ENCODE measurements around the gene AURKA.
A peak's percentile ranks its signal among the peaks of the same experiment; 100 is the strongest.
"Not testable (repeated sequence)": the region's sequence is repeated elsewhere in the genome, so short reads cannot be mapped to it uniquely, and the experiment has no call there.

The AURKA gene

DNA sequence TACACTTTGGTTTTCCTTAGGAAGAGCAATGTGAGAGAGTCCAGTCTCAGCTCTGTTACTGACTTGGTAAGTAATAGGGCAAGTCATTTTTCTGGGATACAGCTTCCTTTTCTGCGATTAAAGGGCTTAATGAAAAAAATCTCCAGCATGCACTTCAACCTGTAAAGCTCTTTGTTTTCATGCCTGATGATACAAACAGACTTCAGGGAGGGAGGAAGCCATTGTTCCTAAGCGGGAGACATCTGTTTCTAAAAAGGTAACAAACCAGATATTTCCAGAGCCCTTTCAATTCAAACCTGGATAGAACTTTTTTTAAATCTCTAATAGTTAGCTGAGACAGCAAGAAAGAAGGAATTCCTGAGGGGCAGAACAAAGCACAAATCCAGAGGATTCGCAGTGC is 14.9 kb upstream of the AURKA start:
- no peaks in the 10 kb centered on the region for H3K27me3 ChIP-seq (ENCODE audit: insufficient read depth, low read length, poor library complexity)
- no peak overlapping the region for H3K9ac ChIP-seq (ENCODE audit: low read depth, low read length)
- ATAC-seq (ENCODE audit: insufficient read depth, low read depth) (no peak), DNase-seq (no peak)
- H3K36me3 ChIP-seq (ENCODE audit: insufficient read depth, low read length): peaks cover 61% of the 10 kb centered on the region
- H3K9me3 ChIP-seq (ENCODE audit: insufficient read depth, low read length, severe bottlenecking): no peaks in the 10 kb centered on the region
- no peak overlapping the region for H3K4me3 ChIP-seq (ENCODE audit: low read depth in 1 of 2, low read length in 2 of 2)
- no peak overlapping the region for H2AFZ ChIP-seq (ENCODE audit: low read depth, low read length)
- TF ChIP-seq, protein P1, sequence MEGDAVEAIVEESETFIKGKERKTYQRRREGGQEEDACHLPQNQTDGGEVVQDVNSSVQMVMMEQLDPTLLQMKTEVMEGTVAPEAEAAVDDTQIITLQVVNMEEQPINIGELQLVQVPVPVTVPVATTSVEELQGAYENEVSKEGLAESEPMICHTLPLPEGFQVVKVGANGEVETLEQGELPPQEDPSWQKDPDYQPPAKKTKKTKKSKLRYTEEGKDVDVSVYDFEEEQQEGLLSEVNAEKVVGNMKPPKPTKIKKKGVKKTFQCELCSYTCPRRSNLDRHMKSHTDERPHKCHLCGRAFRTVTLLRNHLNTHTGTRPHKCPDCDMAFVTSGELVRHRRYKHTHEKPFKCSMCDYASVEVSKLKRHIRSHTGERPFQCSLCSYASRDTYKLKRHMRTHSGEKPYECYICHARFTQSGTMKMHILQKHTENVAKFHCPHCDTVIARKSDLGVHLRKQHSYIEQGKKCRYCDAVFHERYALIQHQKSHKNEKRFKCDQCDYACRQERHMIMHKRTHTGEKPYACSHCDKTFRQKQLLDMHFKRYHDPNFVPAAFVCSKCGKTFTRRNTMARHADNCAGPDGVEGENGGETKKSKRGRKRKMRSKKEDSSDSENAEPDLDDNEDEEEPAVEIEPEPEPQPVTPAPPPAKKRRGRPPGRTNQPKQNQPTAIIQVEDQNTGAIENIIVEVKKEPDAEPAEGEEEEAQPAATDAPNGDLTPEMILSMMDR (IDR thresholded peaks at IDR 0.05; ENCODE audit: borderline replicate concordance, extremely low read depth, low read length, poor library complexity, severe bottlenecking): no peak
- TF ChIP-seq EZH2 (IDR thresholded peaks at IDR 0.05; ENCODE audit: borderline replicate concordance, low read depth, low read length, severe bottlenecking): no peak
- H3K4me1 ChIP-seq (ENCODE audit: insufficient read depth, low read length): no peaks in the 10 kb centered on the region
- no peak overlapping the region for H3K4me2 ChIP-seq (ENCODE audit: insufficient read depth, low read length)
- H3K79me2 ChIP-seq (ENCODE audit: insufficient read depth, low read length): peaks cover 6% of the 10 kb centered on the region
- no peak overlapping the region for H3K27ac ChIP-seq (ENCODE audit: low read length)
- H4K20me1 ChIP-seq (ENCODE audit: insufficient read depth, low read length): peaks cover 19% of the 10 kb centered on the region

DNA sequence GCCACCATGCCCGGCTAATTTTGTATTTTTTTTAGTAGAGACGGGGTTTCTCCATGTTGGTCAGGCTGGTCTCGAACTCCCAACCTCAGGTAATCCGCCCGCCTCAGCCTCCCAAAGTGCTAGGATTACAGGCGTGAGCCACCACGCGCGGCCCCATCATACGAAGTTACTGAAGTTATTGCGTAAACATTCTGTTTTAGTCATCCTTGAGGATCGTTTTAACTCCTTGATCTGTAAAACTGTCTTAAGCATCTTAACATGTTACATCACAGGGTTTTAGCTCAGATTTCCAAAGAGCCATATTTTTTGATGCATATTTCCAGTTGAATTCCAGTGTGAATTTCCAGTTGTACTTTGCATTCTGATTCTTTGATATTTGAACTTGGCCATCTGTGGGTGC is 13.3 kb upstream of the AURKA start:
- not testable (repeated sequence) for H3K9ac ChIP-seq (ENCODE audit: low read depth, low read length); H3K4me3 ChIP-seq (ENCODE audit: low read depth in 1 of 2, low read length in 2 of 2); DNase-seq; H3K4me2 ChIP-seq (ENCODE audit: insufficient read depth, low read length); H3K4me1 ChIP-seq (ENCODE audit: insufficient read depth, low read length); H2AFZ ChIP-seq (ENCODE audit: low read depth, low read length); H3K9me3 ChIP-seq (ENCODE audit: insufficient read depth, low read length, severe bottlenecking); H3K27me3 ChIP-seq (ENCODE audit: insufficient read depth, low read length, poor library complexity); ATAC-seq (ENCODE audit: insufficient read depth, low read depth); H3K27ac ChIP-seq (ENCODE audit: low read length)
- Histone ChIP-seq H3K36me3 (ENCODE audit: insufficient read depth, low read length) (peaks cover 76% of the 10 kb centered on the region), H4K20me1 (ENCODE audit: insufficient read depth, low read length) (peaks cover 27% of the 10 kb centered on the region), H3K79me2 (ENCODE audit: insufficient read depth, low read length) (peaks cover 19% of the 10 kb centered on the region)

DNA sequence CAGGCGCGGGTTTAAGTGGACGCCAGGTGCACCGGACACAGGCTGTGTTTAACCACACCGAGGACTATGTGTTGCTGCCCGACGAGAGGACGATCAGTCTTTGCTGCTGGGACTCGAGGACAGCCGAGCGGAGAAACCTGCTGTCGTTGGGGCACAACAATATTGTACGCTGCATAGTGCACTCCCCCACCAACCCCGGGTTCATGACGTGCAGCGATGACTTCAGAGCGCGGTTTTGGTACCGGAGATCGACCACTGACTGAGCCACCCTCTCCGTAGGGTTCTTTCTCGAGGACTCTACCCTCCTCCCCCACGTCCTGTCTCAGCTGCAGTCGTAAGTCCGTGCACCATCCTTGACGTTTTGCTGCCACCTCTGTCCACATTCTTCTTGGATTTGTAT is 11.4 kb upstream of the AURKA start:
- Histone ChIP-seq H3K4me1 (ENCODE audit: insufficient read depth, low read length) (peaks cover 10% of the 10 kb centered on the region; the same call in 1 of the 2 replicates), H3K9ac (ENCODE audit: low read depth, low read length) (no peak overlapping the region), H3K27me3 (ENCODE audit: insufficient read depth, low read length, poor library complexity) (no peaks in the 10 kb centered on the region), H3K4me2 (ENCODE audit: insufficient read depth, low read length) (no peak overlapping the region), H3K9me3 (ENCODE audit: insufficient read depth, low read length, severe bottlenecking) (no peaks in the 10 kb centered on the region), H3K36me3 (ENCODE audit: insufficient read depth, low read length) (peaks cover 93% of the 10 kb centered on the region), H4K20me1 (ENCODE audit: insufficient read depth, low read length) (peaks cover 31% of the 10 kb centered on the region), H3K79me2 (ENCODE audit: insufficient read depth, low read length) (peaks cover 33% of the 10 kb centered on the region), H3K27ac (ENCODE audit: low read length) (no peak overlapping the region), H2AFZ (ENCODE audit: low read depth, low read length) (no peak overlapping the region), H3K4me3 (ENCODE audit: low read depth in 1 of 2, low read length in 2 of 2) (no peak overlapping the region)
- DNase-seq: no peak
- ATAC-seq (ENCODE audit: insufficient read depth, low read depth): no peak
- TF ChIP-seq, protein P1 (IDR thresholded peaks at IDR 0.05; ENCODE audit: borderline replicate concordance, extremely low read depth, low read length, poor library complexity, severe bottlenecking): no peak
- TF ChIP-seq EZH2 (IDR thresholded peaks at IDR 0.05; ENCODE audit: borderline replicate concordance, low read depth, low read length, severe bottlenecking): no peak

GRCh38 chr20:56400001-56400640 is 8.1 kb upstream of the AURKA start:
- Histone ChIP-seq H3K27me3 (ENCODE audit: insufficient read depth, low read length, poor library complexity) (no peaks in the 10 kb centered on the region), H4K20me1 (ENCODE audit: insufficient read depth, low read length) (peaks cover 25% of the 10 kb centered on the region), H3K9ac (ENCODE audit: low read depth, low read length) (no peak overlapping the region), H3K36me3 (ENCODE audit: insufficient read depth, low read length) (peaks cover 96% of the 10 kb centered on the region), H2AFZ (ENCODE audit: low read depth, low read length) (no peak overlapping the region), H3K27ac (ENCODE audit: low read length) (no peak overlapping the region), H3K4me2 (ENCODE audit: insufficient read depth, low read length) (peak overlapping the region; percentile 11; the same call in 1 of the 2 replicates), H3K4me1 (ENCODE audit: insufficient read depth, low read length) (peaks cover 20% of the 10 kb centered on the region; the same call in 1 of the 2 replicates), H3K79me2 (ENCODE audit: insufficient read depth, low read length) (peaks cover 53% of the 10 kb centered on the region), H3K9me3 (ENCODE audit: insufficient read depth, low read length, severe bottlenecking) (no peaks in the 10 kb centered on the region), H3K4me3 (ENCODE audit: low read depth in 1 of 2, low read length in 2 of 2) (no peak overlapping the region)
- ATAC-seq (ENCODE audit: insufficient read depth, low read depth) (peak; percentile 87), DNase-seq (peak; percentile 66)
- TF ChIP-seq, protein P1 (IDR thresholded peaks at IDR 0.05; ENCODE audit: borderline replicate concordance, extremely low read depth, low read length, poor library complexity, severe bottlenecking): peak; percentile 84
- TF ChIP-seq EZH2 (IDR thresholded peaks at IDR 0.05; ENCODE audit: borderline replicate concordance, low read depth, low read length, severe bottlenecking): no peak

Measured in DND-41 (cell line).